OCI-LY1 (cell line): ENCODE results near the gene NAXD.
"Not testable (repeated sequence)": the region's sequence is repeated elsewhere in the genome, so short reads cannot be mapped to it uniquely, and the experiment has no call there.

ENCODE experiments used
- H2AFZ ChIP-seq: fragments of 200-600 bp; sonication (generic), shearing (Covaris generic); 2 replicates; pipeline ENCODE4 v1.6.0; 2014; ENCODE audit warnings: antibody characterized with exemption, mild to moderate bottlenecking, low read length
- H3F3A ChIP-seq: fragments of 200-600 bp; sonication (generic), shearing (Covaris generic); 2 replicates; pipeline ENCODE4 v1.6.0; 2014; ENCODE audit warnings: mild to moderate bottlenecking, antibody characterized with exemption, low read length, moderate library complexity; ENCODE audit not compliant: insufficient read depth
- H3K27ac ChIP-seq: fragments of 200-600 bp; sonication (generic); 2 replicates; pipeline ENCODE4 v1.5.1; 2014; ENCODE audit warnings: low read length, mixed run types, mild to moderate bottlenecking, low read depth; ENCODE audit not compliant: poor library complexity, severe bottlenecking
- H3K27me3 ChIP-seq: fragments of 200-600 bp; sonication (generic); 2 replicates; pipeline ENCODE4 v1.6.0; 2014; ENCODE audit warnings: antibody characterized with exemption, mild to moderate bottlenecking, low read length, moderate library complexity; ENCODE audit not compliant: insufficient read depth
- H3K36me3 ChIP-seq: fragments of 200-600 bp; sonication (generic); 2 replicates; pipeline ENCODE4 v1.6.1; 2014; ENCODE audit warnings: mild to moderate bottlenecking, antibody characterized with exemption, low read length, moderate library complexity, mixed read lengths; ENCODE audit not compliant: insufficient read depth
- H3K4me1 ChIP-seq: fragments of 200-600 bp; sonication (generic); 2 replicates; pipeline ENCODE4 v1.5.1; 2014; ENCODE audit warnings: mild to moderate bottlenecking, low read length, moderate library complexity; ENCODE audit not compliant: insufficient read depth, severe bottlenecking
- H3K4me2 ChIP-seq: fragments of 200-600 bp; sonication (generic), shearing (Covaris generic); 2 replicates; pipeline ENCODE4 v1.6.1; 2014; ENCODE audit warnings: low read length
- H3K4me3 ChIP-seq: fragments of 200-600 bp; sonication (generic); 2 replicates; pipeline ENCODE4 v1.5.1; 2014; ENCODE audit warnings: low read length, low read depth, mild to moderate bottlenecking, mixed read lengths; ENCODE audit not compliant: poor library complexity, severe bottlenecking
- H3K79me2 ChIP-seq: fragments of 200-600 bp; shearing (Covaris generic); 2 replicates; pipeline ENCODE4 v1.6.1; 2016; ENCODE audit warnings: mixed run types, low read length, mixed read lengths; ENCODE audit not compliant: insufficient read depth
- H3K9ac ChIP-seq: fragments of 200-600 bp; sonication (generic), shearing (Covaris generic); 2 replicates; pipeline ENCODE4 v1.6.1; 2014; ENCODE audit warnings: mild to moderate bottlenecking, low read length, mixed read lengths
- H3K9me2 ChIP-seq: fragments of 200-600 bp; sonication (generic), shearing (Covaris generic); 2 replicates; pipeline ENCODE4 v1.6.1; 2014; ENCODE audit warnings: low read depth, mild to moderate bottlenecking, low read length, mixed read lengths
- H3K9me3 ChIP-seq: fragments of 200-600 bp; shearing (Covaris generic); 2 replicates; pipeline ENCODE4 v1.6.1; 2014; ENCODE audit warnings: low read length, mixed read lengths
- H4K20me1 ChIP-seq: fragments of 200-600 bp; sonication (generic), shearing (Covaris generic); 2 replicates; pipeline ENCODE4 v1.6.0; 2016; ENCODE audit warnings: mild to moderate bottlenecking, low read length; ENCODE audit not compliant: insufficient read depth
- CTCF ChIP-seq: fragments of 200-600 bp; sonication (generic), shearing (Covaris generic); IDR thresholded peaks from 2 replicates; pipeline ENCODE4 v1.5.1; 2017; ENCODE audit warnings: mild to moderate bottlenecking, antibody characterized with exemption, low read length, moderate library complexity, mixed read lengths
- EZH2 ChIP-seq: fragments of 200-600 bp; sonication (generic), shearing (Covaris generic); IDR thresholded peaks from 2 replicates; pipeline ENCODE4 v1.8.0; 2017; ENCODE audit warnings: borderline replicate concordance, mixed run types, mild to moderate bottlenecking, antibody characterized with exemption, low read length, moderate library complexity, mixed read lengths

NAXD gene

GRCh38 chr13:110615322-110616102, at the start of gene NAXD:
Gene NAXD, plus strand, starts transcription at chr13:110615545. Its CDS starts 57 bp downstream, at chr13:110615602.
- Histone ChIP-seq H4K20me1 (0 out of 2 replicates have a peak, but pooled peaks cover 2% of the 10 kb centered on the region), H3K36me3 (0 out of 2 replicates have a peak, but pooled peaks cover 4% of the 10 kb centered on the region), H3K4me2 (peak within 1 kb of the TSS; percentile 64), H3K9me3 (no peaks in the 10 kb centered on the region), H3K27ac (peak within 1 kb of the TSS; percentile 4), H3K4me3 (peak within 1 kb of the TSS; percentile 92), H3K9ac (peak within 1 kb of the TSS; percentile 82), H3K4me1 (peaks cover 24% of the 10 kb centered on the region), H2AFZ (peak within 1 kb of the TSS; percentile 56; the same call in 1 of the 2 replicates), H3K27me3 (no peaks in the 10 kb centered on the region), H3F3A (no peaks in the 10 kb centered on the region), H3K79me2 (peaks cover 42% of the 10 kb centered on the region), H3K9me2 (no peaks in the 10 kb centered on the region)
- TF ChIP-seq EZH2 = no peak
- TF ChIP-seq CTCF = no peak

GRCh38 chr13:110566171-110566570, 49.2 kb upstream of the NAXD start:
- Histone ChIP-seq H2AFZ (no peak overlapping the region), H3K79me2 (no peaks in the 10 kb centered on the region)

GRCh38 chr13:110568612-110569011, 46.7 kb upstream of the NAXD start:
- Histone ChIP-seq H4K20me1 (no peaks in the 10 kb centered on the region), H3K79me2 (no peaks in the 10 kb centered on the region), H3K27me3 (peaks cover 8% of the 10 kb centered on the region), H3F3A (no peaks in the 10 kb centered on the region), H3K36me3 (no peaks in the 10 kb centered on the region), H2AFZ (no peak overlapping the region), H3K4me3 (no peak overlapping the region), H3K4me2 (no peak overlapping the region), H3K27ac (no peak overlapping the region), H3K9me2 (no peaks in the 10 kb centered on the region), H3K4me1 (no peaks in the 10 kb centered on the region), H3K9me3 (no peaks in the 10 kb centered on the region), H3K9ac (no peak overlapping the region)
- TF ChIP-seq CTCF (no peak), EZH2 (no peak)

More at GRCh38 chr13:110566171-110566570, 49.2 kb upstream of the NAXD start:
- Histone ChIP-seq H3K9me3 (no peaks in the 10 kb centered on the region), H3K4me2 (no peak overlapping the region), H3K9ac (no peak overlapping the region), H3K36me3 (no peaks in the 10 kb centered on the region), H3F3A (no peaks in the 10 kb centered on the region), H3K27ac (no peak overlapping the region), H3K9me2 (no peaks in the 10 kb centered on the region), H3K4me1 (no peaks in the 10 kb centered on the region), H4K20me1 (no peaks in the 10 kb centered on the region), H3K4me3 (no peak overlapping the region), H3K27me3 (peaks cover 16% of the 10 kb centered on the region; the same call in 1 of the 2 replicates)
- TF ChIP-seq CTCF = no peak
- TF ChIP-seq EZH2 = no peak

- not testable (repeated sequence) for H4K20me1 ChIP-seq, H3K27ac ChIP-seq, H3K9ac ChIP-seq, H3K27me3 ChIP-seq, H3K4me1 ChIP-seq, H3K9me3 ChIP-seq, H3K4me2 ChIP-seq, H2AFZ ChIP-seq, H3F3A ChIP-seq, H3K9me2 ChIP-seq, H3K79me2 ChIP-seq, H3K4me3 ChIP-seq, H3K36me3 ChIP-seq
Observed at GRCh38 chr13:110569962-110570361, 45.4 kb upstream of the NAXD start.
